ENCODE results near the gene THSD4.

DNA sequence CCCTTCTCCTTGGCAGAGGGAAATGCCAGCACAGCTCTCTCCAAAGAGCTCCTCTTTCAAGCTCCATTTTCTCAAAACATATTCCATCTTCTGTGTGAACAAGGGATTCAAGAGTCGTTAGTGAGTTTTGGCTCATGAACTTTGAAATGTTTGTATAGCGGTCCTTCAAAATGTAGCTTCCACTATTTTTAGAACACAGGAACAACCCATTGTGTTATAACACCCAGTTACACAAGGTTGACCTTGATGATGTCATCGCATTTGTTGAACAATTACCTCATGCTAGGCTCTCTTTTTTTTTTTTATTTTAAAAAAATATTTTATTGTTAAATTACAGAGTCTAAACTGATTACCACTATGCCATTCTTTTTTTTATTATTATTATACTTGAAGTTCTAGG, 251.7 kb downstream of the THSD4 start:
- TF ChIP-seq, protein P1, sequence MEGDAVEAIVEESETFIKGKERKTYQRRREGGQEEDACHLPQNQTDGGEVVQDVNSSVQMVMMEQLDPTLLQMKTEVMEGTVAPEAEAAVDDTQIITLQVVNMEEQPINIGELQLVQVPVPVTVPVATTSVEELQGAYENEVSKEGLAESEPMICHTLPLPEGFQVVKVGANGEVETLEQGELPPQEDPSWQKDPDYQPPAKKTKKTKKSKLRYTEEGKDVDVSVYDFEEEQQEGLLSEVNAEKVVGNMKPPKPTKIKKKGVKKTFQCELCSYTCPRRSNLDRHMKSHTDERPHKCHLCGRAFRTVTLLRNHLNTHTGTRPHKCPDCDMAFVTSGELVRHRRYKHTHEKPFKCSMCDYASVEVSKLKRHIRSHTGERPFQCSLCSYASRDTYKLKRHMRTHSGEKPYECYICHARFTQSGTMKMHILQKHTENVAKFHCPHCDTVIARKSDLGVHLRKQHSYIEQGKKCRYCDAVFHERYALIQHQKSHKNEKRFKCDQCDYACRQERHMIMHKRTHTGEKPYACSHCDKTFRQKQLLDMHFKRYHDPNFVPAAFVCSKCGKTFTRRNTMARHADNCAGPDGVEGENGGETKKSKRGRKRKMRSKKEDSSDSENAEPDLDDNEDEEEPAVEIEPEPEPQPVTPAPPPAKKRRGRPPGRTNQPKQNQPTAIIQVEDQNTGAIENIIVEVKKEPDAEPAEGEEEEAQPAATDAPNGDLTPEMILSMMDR (IDR thresholded peaks at IDR 0.05; ENCODE audit: low read length) = no peak
- TF ChIP-seq EZH2 (optimal IDR thresholded peaks at IDR 0.05; ENCODE audit: low read depth, low read length) = no peak
- TF ChIP-seq EZH2phosphoT487 (IDR thresholded peaks at IDR 0.05; ENCODE audit: low read length) = no peak

Measured in MM.1S (cell line).